Activated CD4-positive, alpha-beta T cell treated with anti-CD3 and anti-CD28 coated beads, Interleukin-2, amount 50 U/mL, for 24 hours (primary cell): ENCODE data around the gene LARP6.
"Not testable (repeated sequence)": the region's sequence is repeated elsewhere in the genome, so short reads cannot be mapped to it uniquely, and the experiment has no call there.

ENCODE experiments used
- DNase-seq, 2 donors: peaks; one replicate each; pipeline ENCODE4 v3.0.0-alpha.2; 2020; ENCODE audit warnings: low read depth in 1 of 2, low spot score in 1 of 2

LARP6 gene

GRCh38 chr15:70859322-70859908 is 5.5 kb upstream of the LARP6 start:
- no peak for DNase-seq

- not testable (repeated sequence) for DNase-seq
Measured at GRCh38 chr15:70858614-70859321, 4.8 kb upstream of the LARP6 start.

- no peak for DNase-seq
Measured at GRCh38 chr15:70857562-70858285, 3.8 kb upstream of the LARP6 start.

- no peak for DNase-seq
Measured at GRCh38 chr15:70856884-70857561, 3.1 kb upstream of the LARP6 start.

GRCh38 chr15:70856177-70856883 is 2.4 kb upstream of the LARP6 start:
- DNase-seq, result no peak

- no peak for DNase-seq
Measured at GRCh38 chr15:70855764-70856163, 1.8 kb upstream of the LARP6 start.

GRCh38 chr15:70854666-70854976 is 664 bp upstream of the LARP6 start:
- no peak for DNase-seq

- DNase-seq, result no peak
Measured at GRCh38 chr15:70853318-70853972, 512 bp downstream of the LARP6 start.

- DNase-seq, result no peak
Measured at GRCh38 chr15:70852501-70853317, 1.2 kb downstream of the LARP6 start.

GRCh38 chr15:70851889-70852288 is 2.1 kb downstream of the LARP6 start:
- DNase-seq, result no peak

GRCh38 chr15:70845602-70846360 is 8.2 kb downstream of the LARP6 start:
- DNase-seq, result no peak

GRCh38 chr15:70837476-70837875 is 16.5 kb downstream of the LARP6 start:
- no peak for DNase-seq

GRCh38 chr15:70835841-70836240 is 18.1 kb downstream of the LARP6 start:
- no peak for DNase-seq

- no peak for DNase-seq
Measured at GRCh38 chr15:70835415-70835814, 18.5 kb downstream of the LARP6 start.

- no peak for DNase-seq
Measured at GRCh38 chr15:70834999-70835398, 19.0 kb downstream of the LARP6 start.

GRCh38 chr15:70833861-70834765 is 19.8 kb downstream of the LARP6 start:
- no peak for DNase-seq

- DNase-seq, result no peak
Measured at GRCh38 chr15:70833422-70833821, 20.5 kb downstream of the LARP6 start.

- DNase-seq, result no peak
Measured at GRCh38 chr15:70832176-70832575, 21.8 kb downstream of the LARP6 start.
